Left ventricle myocardium superior (tissue), 1 donor: ENCODE results near the gene PTX4. TPM values are rescaled to one million over a fixed set of nuclear protein-coding genes. Genes with fewer than 3 reads are reported as not detected.

Experiments used
- ATAC-seq: fragments of 200-7000 bp; cut with Tn5 transposase; one replicate; pipeline ENCODE4 v1.9.1; 2020; ENCODE audit warnings: mild to moderate bottlenecking, moderate library complexity
- DNase-seq: peaks from one replicate; pipeline ENCODE4 v3.0.0-alpha.2; 2020
- intact Hi-C: fragments of 100-400 bp; cut with micrococcal nuclease; formaldehyde crosslinking; loops from one replicate; pipeline ENCODE4 v1.11.0; 2022
- total RNA-seq: library from RNA; stranded (reverse); fragmentation: NEBNext Ultra II Directional; extraction: Animal tissue kit (Norgen Biotek cat#: 25700); gene quantifications from one replicate; pipeline ENCODE4 v1.2.1, GENCODE V29; 2021
- donor health status: DM: no; HTN: yes; CAD: no; lungs with severe emphysema.

PTX4 gene
- total RNA-seq, 1 donor from 2014 or later = not detected

GRCh38 chr16:1525871-1526607 is 37.3 kb upstream of the PTX4 start:
- intact Hi-C loops = no loop called here
- no peak for ATAC-seq
- no peak for DNase-seq

- intact Hi-C loops = no loop called here
Observed at GRCh38 chr16:1524366-1524765, 35.6 kb upstream of the PTX4 start.

GRCh38 chr16:1523581-1524245 is 35.0 kb upstream of the PTX4 start:
- ATAC-seq (no peak), DNase-seq (no peak)
- intact Hi-C loops = no loop called here

More at GRCh38 chr16:1524366-1524765, 35.6 kb upstream of the PTX4 start:
- DNase-seq (no peak), ATAC-seq (no peak)

- ATAC-seq (no peak), DNase-seq (no peak)
- intact Hi-C loops = no loop called here
Observed at GRCh38 chr16:1520461-1520860, 31.7 kb upstream of the PTX4 start.

- intact Hi-C loops = no loop called here
- no peak for ATAC-seq
- no peak for DNase-seq
Observed at GRCh38 chr16:1519831-1520230, 31.1 kb upstream of the PTX4 start.

GRCh38 chr16:1518626-1519135 is 29.9 kb upstream of the PTX4 start:
- DNase-seq = no peak
- intact Hi-C loops = no loop called here
- ATAC-seq = no peak

- no peak for ATAC-seq
- no peak for DNase-seq
- intact Hi-C loops = no loop called here
Observed at GRCh38 chr16:1514507-1514906, 25.8 kb upstream of the PTX4 start.

- DNase-seq = no peak
- intact Hi-C loops = no loop called here
- no peak for ATAC-seq
Observed at GRCh38 chr16:1512774-1513173, 24.0 kb upstream of the PTX4 start.

- no peak for DNase-seq
Observed at GRCh38 chr16:1511662-1512569, 23.2 kb upstream of the PTX4 start.

GRCh38 chr16:1510941-1511351 is 22.2 kb upstream of the PTX4 start:
- ATAC-seq = no peak
- intact Hi-C loops = no loop called here
- no peak for DNase-seq

More at GRCh38 chr16:1511662-1512569, 23.2 kb upstream of the PTX4 start:
- no peak for ATAC-seq
- intact Hi-C loops = no loop called here

GRCh38 chr16:1510272-1510671 is 21.5 kb upstream of the PTX4 start:
- intact Hi-C loops = no loop called here
- DNase-seq (no peak), ATAC-seq (no peak)

- intact Hi-C loops = no loop called here
- DNase-seq = peak; percentile 86
- peak; percentile 93 for ATAC-seq
Observed at GRCh38 chr16:1509307-1510221, 20.8 kb upstream of the PTX4 start.

GRCh38 chr16:1508494-1509187 is 19.9 kb upstream of the PTX4 start:
- intact Hi-C loops = no loop called here
- no peak for DNase-seq
- no peak for ATAC-seq

- no peak for ATAC-seq
- DNase-seq = no peak
- intact Hi-C loops = no loop called here
Observed at GRCh38 chr16:1506494-1507213, 17.9 kb upstream of the PTX4 start.

- no peak for ATAC-seq
- DNase-seq = no peak
- intact Hi-C loops = no loop called here
Observed at GRCh38 chr16:1505912-1506311, 17.2 kb upstream of the PTX4 start.

- intact Hi-C loops = no loop called here
- ATAC-seq (no peak), DNase-seq (no peak)
Observed at GRCh38 chr16:1505073-1505844, 16.5 kb upstream of the PTX4 start.
